K562 (cell line): Measurements from ENCODE around the gene STRIP1. TPM values are rescaled to one million over a fixed set of nuclear protein-coding genes. Genes with fewer than 3 reads are reported as not detected.

Experiments
- ATAC-seq: fragments of 200-7000 bp; cut with Tn5 transposase; 3 replicates; pipeline ENCODE4 v1.9.1; 2020; ENCODE audit warnings: moderate library complexity
- BruUV-seq: library from RNA; stranded (reverse); fragments of 400-500 nt; replicated peaks from 2 replicates; lab custom pipeline; 2021; lab: Mats Ljungman, UMichigan
- CTCF ChIA-PET: fragments of 300-600 bp; formaldehyde crosslinking; extraction: SDS; loops from one replicate; lab custom pipeline; 2021; ENCODE audit warnings: low intra/inter-chr PET ratio; lab: Yijun Ruan, JAX
- POLR2A ChIA-PET: fragments of 300-600, 350-650 bp; sonication (Branson Sonifier 250); formaldehyde crosslinking; extraction: SDS; loops from one replicate; lab custom pipeline; 2021; ENCODE audit warnings: antibody characterized with exemption, inconsistent platforms; lab: Yijun Ruan, JAX
- DNase-seq, 4 experiments: peaks; one replicate each; pipeline versions ENCODE4 v3.0.0 to v3.0.0-alpha.2; 2011 to 2018; ENCODE audit warnings: low spot score in 3 of 4, mixed read lengths in 3 of 4; ENCODE audit errors: extremely low read depth in 1 of 4
- FAIRE-seq: peaks from 2 replicates; lab custom pipeline; 2011; peaks lifted over from hg19 to GRCh38; lab: Jason Lieb, UNC
- H2AFZ ChIP-seq: 2 replicates; pipeline ENCODE4 v1.6.0; 2011; ENCODE audit warnings: low read depth, low read length, control low read depth, inconsistent platforms
- H3K27ac ChIP-seq: fragments of 200-600 bp; 3 replicates; pipeline ENCODE4 v1.8.0; 2011; ENCODE audit warnings: low read depth, mild to moderate bottlenecking, control low read depth, inconsistent platforms, low read length, moderate library complexity, mixed read lengths; ENCODE audit errors: extremely low read depth
- H3K27me3 ChIP-seq, 2 experiments: fragments of 300-600 bp in 1 of 2; 2 replicates in 1 of 2; 3 replicates in 1 of 2; pipeline versions ENCODE4 v1.6.0 to v1.8.0; 2011; ENCODE audit warnings: inconsistent platforms in 2 of 2, low read length in 2 of 2, mild to moderate bottlenecking in 1 of 2, mixed read lengths in 1 of 2, moderate library complexity in 1 of 2; ENCODE audit not compliant: control insufficient read depth in 2 of 2, insufficient read depth in 2 of 2
- H3K36me3 ChIP-seq: fragments of 300-600 bp; 3 replicates; pipeline ENCODE4 v1.8.0; 2011; ENCODE audit warnings: mild to moderate bottlenecking, low read length, inconsistent platforms; ENCODE audit not compliant: control insufficient read depth, insufficient read depth
- H3K4me1 ChIP-seq, 2 experiments: fragments of 200-600 bp in 1 of 2; replicated peaks in 1 of 2; 2 replicates in 1 of 2; 3 replicates in 1 of 2; pipeline versions ENCODE4 v1.5.1 to v1.8.0; 2011; ENCODE audit warnings: inconsistent platforms in 2 of 2, low read length in 2 of 2, mild to moderate bottlenecking in 1 of 2, mixed read lengths in 1 of 2, moderate library complexity in 1 of 2; ENCODE audit not compliant: control insufficient read depth in 2 of 2, insufficient read depth in 2 of 2
- H3K4me2 ChIP-seq: 2 replicates; pipeline ENCODE4 v1.6.1; 2011; ENCODE audit warnings: low read length, control low read depth, inconsistent platforms, mixed read lengths; ENCODE audit not compliant: insufficient read depth
- H3K4me3 ChIP-seq: fragments of 200-600 bp; sonication (generic), shearing (Covaris generic); 2 replicates; pipeline ENCODE4 v1.5.1; 2016; ENCODE audit warnings: control low read depth, inconsistent platforms
- H3K79me2 ChIP-seq: fragments of 200-600 bp; 3 replicates; pipeline ENCODE4 v1.8.0; 2011; ENCODE audit warnings: low read length, inconsistent platforms; ENCODE audit not compliant: control insufficient read depth, insufficient read depth
- H3K9ac ChIP-seq, 2 experiments: 2 replicates each; pipeline versions ENCODE4 v1.6.0 to v1.6.1; 2011; ENCODE audit warnings: low read depth in 2 of 2, low read length in 2 of 2, control low read depth in 1 of 2, inconsistent platforms in 1 of 2, mild to moderate bottlenecking in 1 of 2, mixed read lengths in 1 of 2; ENCODE audit not compliant: insufficient read depth in 1 of 2
- H3K9me1 ChIP-seq: one replicate; pipeline ENCODE4 v1.6.0; 2011; ENCODE audit warnings: inconsistent platforms, mild to moderate bottlenecking, low read length, moderate library complexity; ENCODE audit not compliant: control insufficient read depth, insufficient read depth
- H3K9me3 ChIP-seq: replicated peaks from 2 replicates; pipeline ENCODE4 v1.5.1; 2011; ENCODE audit warnings: low read depth, low read length, inconsistent platforms; ENCODE audit not compliant: control insufficient read depth, insufficient read depth
- H4K20me1 ChIP-seq: replicated peaks from 2 replicates; pipeline ENCODE4 v1.6.1; 2011; ENCODE audit warnings: low read length, inconsistent platforms, mixed read lengths; ENCODE audit not compliant: control insufficient read depth, insufficient read depth
- ATF1 ChIP-seq, 2 experiments: fragments of 450-650 bp in 1 of 2; IDR thresholded peaks; 2 replicates each; pipeline ENCODE4 v1.6.1; 2016; ENCODE audit warnings: missing compliant biosample characterization in 1 of 2, missing genetic modification characterization in 1 of 2
- CBX3 ChIP-seq, 2 experiments: IDR thresholded peaks; 1 replicate in 1 of 2; 2 replicates in 1 of 2; pipeline ENCODE4 v1.6.1; 2012; ENCODE audit warnings: inconsistent platforms in 2 of 2, low read length in 2 of 2, borderline replicate concordance in 1 of 2, control low read depth in 1 of 2
- CCNT2 ChIP-seq: IDR thresholded peaks from 2 replicates; pipeline ENCODE4 v1.6.1; 2011; ENCODE audit warnings: borderline replicate concordance, low read depth, mild to moderate bottlenecking, moderate library complexity, mixed read lengths, low read length; ENCODE audit not compliant: insufficient read length; ENCODE audit errors: extremely low read depth
- FIP1L1 ChIP-seq: fragments of 200-400 bp; formaldehyde crosslinking; IDR thresholded peaks from 2 replicates; pipeline ENCODE4 v1.6.1; 2018; ENCODE audit warnings: mild to moderate bottlenecking, low read depth, low read length; ENCODE audit not compliant: poor library complexity, severe bottlenecking
- PHTF2 ChIP-seq: fragments of 250-450 bp; sonication (Bioruptor Pico); IDR thresholded peaks from 2 replicates; pipeline ENCODE4 v1.5.0; 2021; ENCODE audit warnings: mild to moderate bottlenecking
- SMAD3 ChIP-seq: fragments of 450-650 bp; formaldehyde crosslinking; conservative IDR thresholded peaks from 2 replicates; pipeline ENCODE4 v1.4.0; 2020; ENCODE audit warnings: mild to moderate bottlenecking
- ZNF274 ChIP-seq: IDR thresholded peaks from 2 replicates; pipeline ENCODE4 v1.6.1; 2011; ENCODE audit warnings: low read depth, mild to moderate bottlenecking, low read length, moderate library complexity, borderline replicate concordance
- ZNF445 ChIP-seq: fragments of 250-450 bp; sonication (Bioruptor Pico); IDR thresholded peaks from 2 replicates; pipeline ENCODE4 v1.4.0; 2020; ENCODE audit warnings: low read depth, mild to moderate bottlenecking, moderate library complexity
- WGBS: fragments of 100-300 bp; shearing (Covaris generic); methylation state at CpG from one replicate; pipeline ENCODE4 v1.1.6; 2016; ENCODE audit warnings: low coverage, mixed read lengths; ENCODE audit not compliant: insufficient coverage; ENCODE audit errors: missing lambda C conversion rate; 5-methylcytosine and 5-hydroxymethylcytosine counted together
- in situ Hi-C: fragments of 300-500 bp; cut with MboI; formaldehyde crosslinking; loops from 4 replicates; pipeline ENCODE4 v1.15.0; 2018; ENCODE audit warnings: inconsistent platforms, mixed read lengths
- intact Hi-C: fragments of 100-400 bp; cut with micrococcal nuclease; formaldehyde crosslinking; loops from 2 replicates; pipeline ENCODE4 v1.14.2; 2022
- polyA plus RNA-seq, 8 experiments: library from polyadenylated mRNA; depleted of rRNA in 4 of 8; stranded (reverse) in 5 of 8; unstranded in 3 of 8; fragments of >200 nt; fragmentation: Nextera tagmentation in 2 of 8; fragmentation: Illumina TruSeq in 1 of 8; extraction: Ambion mirVana in 2 of 8; extraction: Trizol in 1 of 8; gene quantifications; 2 replicates each; pipeline versions ENCODE4 v1.2.1 to v1.2.3, GENCODE V29; 2011 to 2014; ENCODE audit warnings: inconsistent platforms in 1 of 8, missing spikeins in 1 of 8
- total RNA-seq, 7 experiments: library from RNA; depleted of rRNA in 6 of 7; stranded (reverse); fragments of >200 nt in 6 of 7; fragmentation: Illumina TruSeq in 2 of 7; extraction: Trizol in 2 of 7; gene quantifications; 2 replicates each; pipeline versions ENCODE4 v1.2.1 to v1.2.3, GENCODE V29; 2011 to 2021; ENCODE audit warnings: low replicate concordance in 1 of 7
- TF ChIP-seq, protein P1 (sequence below): IDR thresholded peaks from 2 replicates; pipeline ENCODE4 v1.6.1; 2014; ENCODE audit warnings: antibody characterized with exemption
- TF ChIP-seq, protein P2 (sequence below): sonication (generic); formaldehyde crosslinking; IDR thresholded peaks from 2 replicates; pipeline ENCODE4 v1.8.0; 2022; ENCODE audit warnings: missing genetic modification reagents, mild to moderate bottlenecking, moderate library complexity, borderline replicate concordance

STRIP1 gene
- total and polyA plus RNA-seq, 9 of the 15 experiments (the other 6 are each of a cell fraction or from before 2014, with no cell fraction given): 9.9 to 42.3 (median 32.0) TPM

DNA sequence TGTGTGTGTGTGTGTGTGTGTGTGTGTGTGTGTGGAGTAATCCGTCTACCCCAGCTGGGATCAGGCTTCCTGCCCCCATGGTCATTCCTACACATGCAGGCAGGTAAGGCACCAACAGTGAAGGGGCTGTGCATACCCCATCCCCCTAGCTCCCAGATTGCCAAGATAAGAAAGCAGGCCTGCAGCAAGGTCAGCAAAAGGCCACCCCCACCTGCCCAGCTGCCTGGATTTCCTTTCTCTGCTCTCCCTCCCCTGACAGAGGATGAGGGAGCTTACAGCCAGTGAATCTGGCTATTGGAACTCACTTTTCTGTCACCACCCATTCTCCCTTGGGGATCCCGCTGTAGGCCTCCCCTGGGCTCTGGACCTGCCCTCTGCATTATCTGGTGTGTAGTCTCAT, 28.2 kb downstream of the STRIP1 start:
- H3K9me3 ChIP-seq: no peaks in the 10 kb centered on the region
- H3K4me2 ChIP-seq: no peak overlapping the region
- no peak for ATAC-seq
- H3K27me3 ChIP-seq: peaks cover 0 to 10% of the 10 kb centered on the region in 2 experiments; a peak in 2 of 5 replicates
- H2AFZ ChIP-seq: no peak overlapping the region
- intact Hi-C loops: no loop called here
- no peak for TF ChIP-seq CBX3 (IDR thresholded peaks at IDR 0.05; ENCODE audit: borderline replicate concordance in 1 of 2, low read length in 2 of 2)
- TF ChIP-seq CCNT2: no peak
- TF ChIP-seq PHTF2 (CRISPR knock-in tag): no peak
- no peak for TF ChIP-seq FIP1L1
- TF ChIP-seq SMAD3 (CRISPR knock-in tag): no peak
- no peak for TF ChIP-seq ZNF445
- no peak for TF ChIP-seq ATF1 (CRISPR knock-in tag; IDR thresholded peaks at IDR 0.05)
- TF ChIP-seq ATF1 (tag; IDR thresholded peaks at IDR 0.05): no peak
- TF ChIP-seq, protein P1, sequence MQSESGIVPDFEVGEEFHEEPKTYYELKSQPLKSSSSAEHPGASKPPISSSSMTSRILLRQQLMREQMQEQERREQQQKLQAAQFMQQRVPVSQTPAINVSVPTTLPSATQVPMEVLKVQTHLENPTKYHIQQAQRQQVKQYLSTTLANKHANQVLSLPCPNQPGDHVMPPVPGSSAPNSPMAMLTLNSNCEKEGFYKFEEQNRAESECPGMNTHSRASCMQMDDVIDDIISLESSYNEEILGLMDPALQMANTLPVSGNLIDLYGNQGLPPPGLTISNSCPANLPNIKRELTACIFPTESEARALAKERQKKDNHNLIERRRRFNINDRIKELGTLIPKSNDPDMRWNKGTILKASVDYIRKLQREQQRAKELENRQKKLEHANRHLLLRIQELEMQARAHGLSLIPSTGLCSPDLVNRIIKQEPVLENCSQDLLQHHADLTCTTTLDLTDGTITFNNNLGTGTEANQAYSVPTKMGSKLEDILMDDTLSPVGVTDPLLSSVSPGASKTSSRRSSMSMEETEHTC: no peak
- no peak for TF ChIP-seq ZNF274
- TF ChIP-seq, protein P2, sequence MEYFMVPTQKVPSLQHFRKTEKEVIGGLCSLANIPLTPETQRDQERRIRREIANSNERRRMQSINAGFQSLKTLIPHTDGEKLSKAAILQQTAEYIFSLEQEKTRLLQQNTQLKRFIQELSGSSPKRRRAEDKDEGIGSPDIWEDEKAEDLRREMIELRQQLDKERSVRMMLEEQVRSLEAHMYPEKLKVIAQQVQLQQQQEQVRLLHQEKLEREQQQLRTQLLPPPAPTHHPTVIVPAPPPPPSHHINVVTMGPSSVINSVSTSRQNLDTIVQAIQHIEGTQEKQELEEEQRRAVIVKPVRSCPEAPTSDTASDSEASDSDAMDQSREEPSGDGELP: no peak
- TF ChIP-seq, all 486 proteins: peak for 0
- no peak overlapping the region; a peak in 1 of 4 replicates for H3K9ac ChIP-seq
- in situ Hi-C loops: no loop called here
- DNase-seq (peak in 1 of 4 experiments; percentile 33), FAIRE-seq (no peak)
- no peaks in the 10 kb centered on the region for H3K79me2 ChIP-seq
- 64% methylated on average over 2 of the region's 2 CpGs for WGBS
- no peak overlapping the region for H3K4me3 ChIP-seq
- peaks cover 9% of the 10 kb centered on the region; the same call in 2 of the 3 replicates for H3K36me3 ChIP-seq
- ChIA-PET CTCF (no interaction called here), POLR2A (interaction anchor here (0.6 to 1.5 kb wide), 3 partner anchors 9 to 27 kb away, joined by 3 to 8 read pairs (median 3); no protein-coding TSS in a partner anchor)
- H3K4me1 ChIP-seq: peaks cover 27 to 28% of the 10 kb centered on the region in 2 experiments
- no peak overlapping the region for H3K27ac ChIP-seq
- H4K20me1 ChIP-seq: peaks cover 22% of the 10 kb centered on the region
- no TSS peak for BruUV-seq
- H3K9me1 ChIP-seq: peaks cover 12% of the 10 kb centered on the region
